CD4-positive, alpha-beta T cell (primary cell): ENCODE measurements around the gene DGCR6. TPM values are rescaled to one million over a fixed set of nuclear protein-coding genes. Genes with fewer than 3 reads are reported as not detected.
"Not testable (repeated sequence)": the region's sequence is repeated elsewhere in the genome, so short reads cannot be mapped to it uniquely, and the experiment has no call there.

Experiments
- ATAC-seq: fragments of 200-7000 bp; cut with Tn5 transposase; one replicate; pipeline ENCODE4 v1.10.0; 2022; ENCODE audit warnings: mild to moderate bottlenecking; ENCODE audit not compliant: poor library complexity
- CTCF ChIA-PET: fragments of 350-600 bp; sonication (Branson Sonifier 250); formaldehyde crosslinking; loops from one replicate; lab custom pipeline; 2021; ENCODE audit warnings: antibody characterized with exemption, inconsistent platforms; lab: Charles Lee
- POLR2A ChIA-PET: fragments of 350-600 bp; sonication (Branson Sonifier 250); formaldehyde crosslinking; loops from one replicate; lab custom pipeline; 2021; ENCODE audit warnings: antibody characterized with exemption, inconsistent platforms; lab: Charles Lee
- DNase-seq, 14 experiments: peaks; one replicate each; pipeline ENCODE4 v3.0.0-alpha.2; 2013 to 2020; ENCODE audit warnings: mixed read lengths in 2 of 14
- H3K27ac ChIP-seq, 2 donors: one replicate each; pipeline versions ENCODE4 v1.5.1 to v1.7.0; 2013; ENCODE audit warnings: low read length in 2 of 2, low read depth in 1 of 2, mild to moderate bottlenecking in 1 of 2
- H3K27me3 ChIP-seq, 2 experiments: 1 replicate in 1 of 2; 2 replicates in 1 of 2; pipeline versions ENCODE4 v1.6.1 to v1.7.0; 2013; ENCODE audit warnings: low read length in 2 of 2, control low read depth in 1 of 2, mild to moderate bottlenecking in 1 of 2, moderate library complexity in 1 of 2; ENCODE audit not compliant: insufficient read depth in 2 of 2, control insufficient read depth in 1 of 2
- H3K36me3 ChIP-seq: one replicate; pipeline ENCODE4 v1.6.1; 2013; ENCODE audit warnings: low read length, control low read depth; ENCODE audit not compliant: insufficient read depth
- H3K4me1 ChIP-seq: one replicate; pipeline ENCODE4 v1.6.1; 2013; ENCODE audit warnings: low read length, control low read depth; ENCODE audit not compliant: insufficient read depth
- H3K4me3 ChIP-seq: one replicate; pipeline ENCODE4 v1.5.1; 2013; ENCODE audit warnings: mild to moderate bottlenecking, low read length, moderate library complexity
- H3K9me3 ChIP-seq, 2 experiments: 1 replicate in 1 of 2; 2 replicates in 1 of 2; pipeline versions ENCODE4 v1.6.1 to v1.7.0; 2013; ENCODE audit warnings: low read length in 2 of 2, mild to moderate bottlenecking in 2 of 2, control low read depth in 1 of 2, moderate library complexity in 1 of 2; ENCODE audit not compliant: control insufficient read depth in 1 of 2, insufficient read depth in 1 of 2
- H3K27ac Mint-ChIP-seq: one replicate; pipeline ENCODE4 v1.8.0; 2020; ENCODE audit warnings: mixed read lengths
- H3K27me3 Mint-ChIP-seq: one replicate; pipeline ENCODE4 v1.8.0; 2021; ENCODE audit warnings: mixed read lengths
- H3K36me3 Mint-ChIP-seq: one replicate; pipeline ENCODE4 v1.8.0; 2021; ENCODE audit warnings: low read depth, mixed read lengths
- H3K4me1 Mint-ChIP-seq: one replicate; pipeline ENCODE4 v1.8.0; 2021; ENCODE audit warnings: low read depth, mixed read lengths
- H3K4me3 Mint-ChIP-seq: one replicate; pipeline ENCODE4 v1.8.0; 2020; ENCODE audit warnings: mild to moderate bottlenecking, mixed read lengths
- H3K9me3 Mint-ChIP-seq: one replicate; pipeline ENCODE4 v1.8.0; 2020; ENCODE audit warnings: mixed read lengths
- intact Hi-C, 2 experiments: fragments of 100-400 bp; cut with DNase I in 1 of 2; cut with micrococcal nuclease in 1 of 2; formaldehyde crosslinking; loops; one replicate each; pipeline versions ENCODE4 v1.15.1 to v1.9.0; 2023 to 2025; cut with DNase I, micrococcal nuclease
- total RNA-seq, 174 experiments: library from RNA in 2 of 174; stranded (reverse) in 2 of 174; gene quantifications; one replicate each; pipeline ENCODE4 v1.2.3 and lab custom pipeline; 2021 to 2026
- TF ChIP-seq, protein P1 (sequence below): fragments of 200-600 bp; IDR thresholded peaks from one replicate; pipeline ENCODE4 v1.8.0; 2022; ENCODE audit warnings: antibody characterized with exemption, mild to moderate bottlenecking

The DGCR6 gene
- total RNA-seq, 2 experiments from 2014 or later: 14.6 to 15.3 TPM

DNA sequence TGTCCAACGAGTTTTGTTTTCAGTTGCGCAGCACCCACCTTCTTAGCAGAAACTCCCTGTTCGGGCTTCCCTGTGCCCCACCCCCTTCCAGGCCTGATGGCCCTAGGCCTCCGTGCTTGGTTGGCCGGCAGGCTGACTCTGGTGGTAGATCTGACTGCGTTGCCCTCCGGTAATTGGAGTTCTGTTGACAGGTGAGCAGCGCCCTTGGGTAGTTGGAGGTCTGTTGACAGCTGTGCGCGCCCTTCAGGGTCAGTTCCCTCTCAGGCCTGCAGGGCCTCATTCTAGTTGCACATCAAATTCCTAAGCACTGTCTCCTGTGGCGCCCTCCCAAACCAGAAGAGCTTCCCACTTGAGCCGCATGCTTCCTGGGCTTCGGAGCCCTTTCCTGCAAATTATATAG, 776 bp downstream of the DGCR6 start:
- POLR2A ChIA-PET: no interaction called here
- no peaks in the 10 kb centered on the region for H3K36me3 ChIP-seq
- H3K27me3 ChIP-seq: no peaks in the 10 kb centered on the region
- CTCF ChIA-PET: no interaction called here
- no peaks in the 10 kb centered on the region for H3K4me1 ChIP-seq
- H3K27ac ChIP-seq: no peak overlapping the region
- DNase-seq: peak in 1 of 14 experiments; percentile 0
- H3K4me3 Mint-ChIP-seq: no peak overlapping the region
- H3K9me3 ChIP-seq: no peaks in the 10 kb centered on the region
- no peak for ATAC-seq
- no peaks in the 10 kb centered on the region for H3K4me1 Mint-ChIP-seq
- H3K4me3 ChIP-seq: no peak overlapping the region
- H3K27me3 Mint-ChIP-seq: no peaks in the 10 kb centered on the region
- TF ChIP-seq, protein P1, sequence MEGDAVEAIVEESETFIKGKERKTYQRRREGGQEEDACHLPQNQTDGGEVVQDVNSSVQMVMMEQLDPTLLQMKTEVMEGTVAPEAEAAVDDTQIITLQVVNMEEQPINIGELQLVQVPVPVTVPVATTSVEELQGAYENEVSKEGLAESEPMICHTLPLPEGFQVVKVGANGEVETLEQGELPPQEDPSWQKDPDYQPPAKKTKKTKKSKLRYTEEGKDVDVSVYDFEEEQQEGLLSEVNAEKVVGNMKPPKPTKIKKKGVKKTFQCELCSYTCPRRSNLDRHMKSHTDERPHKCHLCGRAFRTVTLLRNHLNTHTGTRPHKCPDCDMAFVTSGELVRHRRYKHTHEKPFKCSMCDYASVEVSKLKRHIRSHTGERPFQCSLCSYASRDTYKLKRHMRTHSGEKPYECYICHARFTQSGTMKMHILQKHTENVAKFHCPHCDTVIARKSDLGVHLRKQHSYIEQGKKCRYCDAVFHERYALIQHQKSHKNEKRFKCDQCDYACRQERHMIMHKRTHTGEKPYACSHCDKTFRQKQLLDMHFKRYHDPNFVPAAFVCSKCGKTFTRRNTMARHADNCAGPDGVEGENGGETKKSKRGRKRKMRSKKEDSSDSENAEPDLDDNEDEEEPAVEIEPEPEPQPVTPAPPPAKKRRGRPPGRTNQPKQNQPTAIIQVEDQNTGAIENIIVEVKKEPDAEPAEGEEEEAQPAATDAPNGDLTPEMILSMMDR: no peak
- intact Hi-C loops: no loop called here
- H3K27ac Mint-ChIP-seq: no peak overlapping the region
- no peaks in the 10 kb centered on the region for H3K36me3 Mint-ChIP-seq
- no peaks in the 10 kb centered on the region for H3K9me3 Mint-ChIP-seq

DNA sequence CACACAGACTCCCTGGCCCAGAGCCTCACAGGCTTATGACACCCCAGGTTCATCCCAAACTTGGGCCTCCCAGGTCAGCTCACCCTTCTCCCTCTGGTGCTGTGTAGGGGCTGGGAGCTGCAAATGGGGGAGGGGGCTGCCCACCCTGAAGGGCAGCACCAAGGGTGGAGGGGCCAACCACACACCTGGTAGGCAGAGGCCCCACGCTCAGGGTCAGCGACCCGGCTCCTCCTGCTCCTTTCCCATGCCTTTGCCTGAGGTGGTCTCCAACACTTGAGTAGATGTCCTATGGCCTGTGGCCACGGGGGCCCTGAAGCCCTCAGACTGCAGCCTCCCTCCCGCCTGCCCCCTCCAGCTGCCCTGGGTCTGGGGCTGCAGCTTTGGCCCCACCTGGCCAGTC, 3.4 kb downstream of the DGCR6 start:
- no peak overlapping the region for H3K27ac Mint-ChIP-seq
- POLR2A ChIA-PET: no interaction called here
- TF ChIP-seq, protein P1: no peak
- no peaks in the 10 kb centered on the region for H3K4me1 Mint-ChIP-seq
- H3K27me3 ChIP-seq: no peaks in the 10 kb centered on the region
- DNase-seq (no peak), ATAC-seq (no peak)
- intact Hi-C loops: no loop called here
- H3K36me3 Mint-ChIP-seq: no peaks in the 10 kb centered on the region
- no peaks in the 10 kb centered on the region for H3K27me3 Mint-ChIP-seq
- H3K4me3 ChIP-seq: no peak overlapping the region
- H3K9me3 Mint-ChIP-seq: no peaks in the 10 kb centered on the region
- CTCF ChIA-PET: no interaction called here
- H3K4me3 Mint-ChIP-seq: no peak overlapping the region
- no peak overlapping the region for H3K27ac ChIP-seq
- no peaks in the 10 kb centered on the region for H3K4me1 ChIP-seq
- H3K9me3 ChIP-seq: no peaks in the 10 kb centered on the region
- no peaks in the 10 kb centered on the region for H3K36me3 ChIP-seq

DNA sequence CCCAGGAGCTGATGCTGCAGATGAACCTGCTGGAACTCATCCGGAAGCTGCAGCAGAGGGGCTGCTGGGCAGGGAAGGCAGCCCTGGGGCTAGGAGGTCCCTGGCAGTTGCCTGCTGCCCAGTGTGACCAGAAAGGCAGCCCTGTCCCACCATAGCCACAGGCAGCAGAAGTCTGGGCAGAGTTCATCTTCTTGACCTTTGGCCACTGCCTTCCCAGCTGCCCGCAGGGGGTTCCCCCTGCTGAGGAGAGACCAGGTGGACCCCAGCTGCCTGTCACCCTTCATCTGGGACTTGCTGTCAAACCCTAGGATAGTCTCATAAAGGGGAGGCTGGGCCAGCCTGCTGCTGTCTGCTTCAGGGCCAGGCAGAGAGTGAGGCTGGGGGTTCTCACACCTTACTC, 5.4 kb downstream of the DGCR6 start:
- H3K27ac ChIP-seq, intact Hi-C loops, H3K36me3 Mint-ChIP-seq, H3K36me3 ChIP-seq, H3K4me3 ChIP-seq, DNase-seq, POLR2A ChIA-PET, H3K27ac Mint-ChIP-seq, H3K4me1 Mint-ChIP-seq, H3K9me3 Mint-ChIP-seq, H3K9me3 ChIP-seq, CTCF ChIA-PET, H3K4me3 Mint-ChIP-seq, H3K27me3 ChIP-seq, H3K4me1 ChIP-seq, ATAC-seq, H3K27me3 Mint-ChIP-seq: not testable (repeated sequence)

DNA sequence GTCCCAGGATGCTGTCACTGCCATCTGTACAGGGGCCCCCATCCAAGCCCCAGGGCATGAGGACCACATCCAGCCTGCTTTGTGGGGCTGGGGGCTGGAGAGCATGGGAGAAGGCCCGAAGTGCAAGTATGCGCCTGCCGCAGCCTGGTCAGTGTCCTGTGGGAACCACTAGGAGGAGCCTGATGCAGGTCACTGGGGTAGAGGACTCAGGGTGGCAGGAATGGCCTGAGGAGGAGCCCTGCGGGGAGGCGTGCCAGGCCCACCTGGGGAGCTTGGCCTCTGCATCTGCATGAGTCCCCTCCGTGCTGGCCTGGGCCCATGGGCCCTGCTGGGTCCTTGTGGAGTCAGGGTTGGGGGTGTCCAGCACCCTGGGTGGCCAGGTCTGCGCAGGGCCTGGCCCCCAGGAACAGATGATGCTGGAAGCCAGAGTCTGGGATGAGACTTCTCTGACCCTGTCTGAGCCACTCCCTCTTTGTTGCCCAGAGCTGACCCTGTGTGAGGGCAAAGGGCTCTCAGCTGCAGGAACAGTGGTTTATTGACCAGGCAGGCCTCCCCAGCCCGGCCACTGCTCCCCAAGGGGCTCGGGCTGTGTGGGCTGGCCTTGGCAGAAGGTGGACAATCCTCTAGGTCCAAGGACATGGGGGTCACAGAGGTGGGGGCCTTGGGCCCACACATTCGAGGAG, 6.3 kb downstream of the DGCR6 start:
- H3K4me1 Mint-ChIP-seq, H3K36me3 ChIP-seq, POLR2A ChIA-PET, H3K27me3 ChIP-seq, H3K9me3 Mint-ChIP-seq, H3K4me3 ChIP-seq, H3K27me3 Mint-ChIP-seq, H3K9me3 ChIP-seq, H3K4me1 ChIP-seq, DNase-seq, intact Hi-C loops, CTCF ChIA-PET, ATAC-seq, H3K27ac Mint-ChIP-seq, H3K4me3 Mint-ChIP-seq, H3K27ac ChIP-seq, H3K36me3 Mint-ChIP-seq: not testable (repeated sequence)

DNA sequence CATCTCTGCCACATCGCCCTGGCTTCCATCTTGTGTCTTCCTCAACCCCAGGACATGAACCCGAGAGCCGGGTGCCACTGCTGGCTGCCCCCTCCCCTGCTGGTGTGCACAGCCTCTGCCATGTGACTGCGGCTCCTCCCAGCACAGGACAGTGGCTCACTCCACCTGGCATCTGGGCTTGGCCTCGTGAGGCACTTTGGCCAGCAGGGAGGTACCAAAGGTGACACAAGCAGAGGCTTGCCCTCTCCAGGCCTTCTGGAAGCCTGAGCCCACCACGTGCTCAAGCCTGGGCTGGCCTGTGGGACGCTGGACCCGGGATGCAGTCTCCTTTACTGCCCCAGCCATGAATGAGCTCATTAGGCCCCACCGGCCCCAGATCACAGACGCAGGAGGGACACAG, 8.4 kb downstream of the DGCR6 start:
- CTCF ChIA-PET, H3K27me3 Mint-ChIP-seq, H3K9me3 Mint-ChIP-seq, DNase-seq, H3K27me3 ChIP-seq, H3K9me3 ChIP-seq, H3K4me1 ChIP-seq, H3K27ac Mint-ChIP-seq, H3K4me3 ChIP-seq, H3K27ac ChIP-seq, H3K36me3 ChIP-seq, intact Hi-C loops, H3K4me1 Mint-ChIP-seq, ATAC-seq, H3K4me3 Mint-ChIP-seq, POLR2A ChIA-PET, H3K36me3 Mint-ChIP-seq: not testable (repeated sequence)

DNA sequence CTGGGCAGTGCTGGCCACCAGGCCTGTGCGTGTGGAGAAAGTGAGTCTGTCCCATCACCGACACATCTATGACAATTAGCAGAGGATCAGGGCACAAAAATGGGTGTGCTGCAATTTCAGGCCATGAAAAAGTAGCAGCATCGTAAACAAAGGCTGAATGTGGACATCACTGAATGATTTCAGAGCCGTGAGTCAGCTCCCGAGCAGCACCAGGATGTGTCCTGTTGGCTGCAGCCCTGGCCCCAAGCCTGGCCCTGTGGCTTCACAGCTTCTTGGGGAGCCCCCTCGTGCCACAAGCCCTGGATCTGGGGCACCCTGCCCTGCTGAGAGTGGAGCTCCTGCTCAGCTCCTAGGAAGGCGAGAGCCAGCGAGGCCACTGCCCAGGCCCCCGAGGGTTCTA, 9.4 kb downstream of the DGCR6 start:
- CTCF ChIA-PET, ATAC-seq, H3K4me3 Mint-ChIP-seq, H3K9me3 Mint-ChIP-seq, H3K4me3 ChIP-seq, H3K27ac ChIP-seq, H3K27me3 Mint-ChIP-seq, intact Hi-C loops, H3K27me3 ChIP-seq, DNase-seq, H3K4me1 ChIP-seq, H3K36me3 ChIP-seq, H3K4me1 Mint-ChIP-seq, H3K27ac Mint-ChIP-seq, POLR2A ChIA-PET, H3K9me3 ChIP-seq, H3K36me3 Mint-ChIP-seq: not testable (repeated sequence)
